Peyer's patch (tissue), 4 donors: ENCODE results near the gene PCDHGB3.

Experiments
- POLR2A ChIP-seq, 2 donors: fragments of 450-650 bp; IDR thresholded peaks; one replicate each; pipeline ENCODE4 v1.5.1; 2017; ENCODE audit warnings: antibody characterized with exemption in 2 of 2, mild to moderate bottlenecking in 2 of 2, moderate library complexity in 2 of 2
- TF ChIP-seq, protein P1 (sequence below), 6 experiments: fragments of 450-650 bp in 4 of 6; fragments of 200-600 bp in 2 of 6; sonication (generic) in 1 of 6; IDR thresholded peaks; one replicate each; pipeline ENCODE4 v1.5.1; 2017 to 2019; ENCODE audit warnings: antibody characterized with exemption in 6 of 6, mild to moderate bottlenecking in 3 of 6, moderate library complexity in 1 of 6

DNA sequence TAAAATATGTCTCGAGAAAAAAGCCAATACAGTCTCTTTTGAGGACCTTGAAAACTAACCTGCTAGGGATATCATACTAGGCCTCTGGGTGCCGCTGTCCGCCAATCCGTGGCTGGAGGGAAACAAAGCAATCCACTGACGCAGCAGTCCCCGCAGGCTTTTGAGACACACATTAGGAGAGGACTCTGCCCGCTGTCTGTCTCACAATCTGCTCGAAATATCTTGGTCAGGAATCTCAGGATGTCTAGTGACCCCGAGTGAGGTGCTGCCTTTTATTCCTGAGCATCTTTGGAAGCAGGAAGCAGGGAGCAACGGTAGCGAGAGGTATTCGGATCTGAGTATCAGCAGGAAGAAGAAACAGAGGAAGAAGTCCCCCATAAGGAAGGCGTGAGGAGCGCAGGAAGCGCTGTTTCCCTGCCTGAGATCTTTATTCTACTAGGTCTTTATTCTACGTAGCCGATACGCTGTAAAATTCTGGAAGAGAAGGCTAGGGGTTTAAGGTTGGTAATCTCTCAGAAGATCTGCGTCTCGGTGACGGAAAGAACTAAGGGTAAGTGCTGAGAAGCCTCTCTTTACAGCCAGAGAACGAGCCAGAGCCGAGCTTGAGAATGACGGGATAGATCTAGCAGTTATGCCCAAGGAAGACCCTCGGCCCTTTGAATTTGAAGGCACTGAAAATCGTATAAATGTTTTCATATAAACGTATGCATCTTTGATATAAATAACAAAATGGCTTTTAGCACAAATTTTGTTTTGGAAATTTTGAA lies 43.8 kb upstream of the PCDHGB3 start:
- TF ChIP-seq, protein P1, sequence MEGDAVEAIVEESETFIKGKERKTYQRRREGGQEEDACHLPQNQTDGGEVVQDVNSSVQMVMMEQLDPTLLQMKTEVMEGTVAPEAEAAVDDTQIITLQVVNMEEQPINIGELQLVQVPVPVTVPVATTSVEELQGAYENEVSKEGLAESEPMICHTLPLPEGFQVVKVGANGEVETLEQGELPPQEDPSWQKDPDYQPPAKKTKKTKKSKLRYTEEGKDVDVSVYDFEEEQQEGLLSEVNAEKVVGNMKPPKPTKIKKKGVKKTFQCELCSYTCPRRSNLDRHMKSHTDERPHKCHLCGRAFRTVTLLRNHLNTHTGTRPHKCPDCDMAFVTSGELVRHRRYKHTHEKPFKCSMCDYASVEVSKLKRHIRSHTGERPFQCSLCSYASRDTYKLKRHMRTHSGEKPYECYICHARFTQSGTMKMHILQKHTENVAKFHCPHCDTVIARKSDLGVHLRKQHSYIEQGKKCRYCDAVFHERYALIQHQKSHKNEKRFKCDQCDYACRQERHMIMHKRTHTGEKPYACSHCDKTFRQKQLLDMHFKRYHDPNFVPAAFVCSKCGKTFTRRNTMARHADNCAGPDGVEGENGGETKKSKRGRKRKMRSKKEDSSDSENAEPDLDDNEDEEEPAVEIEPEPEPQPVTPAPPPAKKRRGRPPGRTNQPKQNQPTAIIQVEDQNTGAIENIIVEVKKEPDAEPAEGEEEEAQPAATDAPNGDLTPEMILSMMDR (IDR thresholded peaks at IDR 0.05), result peak in 5 of 6 experiments; percentile 19 to 48 (median 38)
- no peak for TF ChIP-seq POLR2A (IDR thresholded peaks at IDR 0.05)
